HFF-Myc (cell line): ENCODE measurements around the gene FSTL4.

Experiments used
- DNase-seq: peaks from one replicate; pipeline ENCODE4 v3.0.0-alpha.2; 2011; ENCODE audit warnings: low read depth; ENCODE audit errors: extremely low read depth
- H3K4me3 ChIP-seq: replicated peaks from 2 replicates; pipeline ENCODE4 v1.5.1; 2011; ENCODE audit warnings: low read depth, mild to moderate bottlenecking, control low read depth, low read length
- TF ChIP-seq, protein P1 (sequence below): IDR thresholded peaks from 2 replicates; pipeline ENCODE4 v1.5.1; 2012; ENCODE audit warnings: mild to moderate bottlenecking, low read depth, low read length, control low read depth; ENCODE audit errors: missing control alignments

FSTL4 gene

DNA sequence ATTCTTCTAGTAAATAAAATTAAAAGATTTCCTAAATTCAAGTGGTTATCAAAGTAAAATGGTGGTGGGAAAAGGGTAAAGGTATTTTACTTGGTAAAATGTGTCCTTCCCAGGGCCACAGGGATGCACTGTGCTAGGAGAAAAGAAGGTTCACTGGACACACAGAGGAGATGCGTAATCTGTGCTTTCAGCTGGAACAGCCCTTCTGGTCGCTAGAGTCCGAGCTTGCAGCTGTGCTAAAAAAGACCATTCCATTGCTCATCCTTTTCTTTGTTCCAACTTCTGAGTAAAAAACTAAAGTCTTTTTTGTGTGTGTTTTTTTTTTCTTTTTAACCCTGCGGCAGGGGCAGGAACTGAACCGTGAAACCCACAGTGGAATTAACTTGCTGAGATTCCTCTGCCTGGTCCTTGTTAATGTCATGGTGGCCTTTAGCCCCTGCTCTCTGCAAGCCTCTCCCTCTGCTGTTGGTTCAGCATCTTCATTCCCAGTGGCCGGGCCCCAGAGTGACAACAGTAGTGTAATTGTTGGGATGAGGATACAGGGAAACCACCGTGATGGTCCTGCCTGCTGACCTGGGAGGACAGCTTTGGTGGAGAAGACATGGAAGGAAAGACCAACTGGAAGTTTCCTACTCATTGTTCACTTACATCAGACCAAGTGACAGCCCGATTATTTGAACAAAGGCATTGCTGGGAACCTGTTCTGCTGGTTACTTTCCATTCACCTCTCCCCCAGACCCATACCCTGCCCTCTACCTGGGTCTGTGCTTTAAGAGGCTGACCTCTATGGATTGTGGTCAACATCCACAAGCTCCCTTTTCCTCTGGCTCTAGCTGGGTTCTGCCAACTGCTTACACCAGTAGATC, 31.9 kb upstream of the FSTL4 start:
- TF ChIP-seq, protein P1, sequence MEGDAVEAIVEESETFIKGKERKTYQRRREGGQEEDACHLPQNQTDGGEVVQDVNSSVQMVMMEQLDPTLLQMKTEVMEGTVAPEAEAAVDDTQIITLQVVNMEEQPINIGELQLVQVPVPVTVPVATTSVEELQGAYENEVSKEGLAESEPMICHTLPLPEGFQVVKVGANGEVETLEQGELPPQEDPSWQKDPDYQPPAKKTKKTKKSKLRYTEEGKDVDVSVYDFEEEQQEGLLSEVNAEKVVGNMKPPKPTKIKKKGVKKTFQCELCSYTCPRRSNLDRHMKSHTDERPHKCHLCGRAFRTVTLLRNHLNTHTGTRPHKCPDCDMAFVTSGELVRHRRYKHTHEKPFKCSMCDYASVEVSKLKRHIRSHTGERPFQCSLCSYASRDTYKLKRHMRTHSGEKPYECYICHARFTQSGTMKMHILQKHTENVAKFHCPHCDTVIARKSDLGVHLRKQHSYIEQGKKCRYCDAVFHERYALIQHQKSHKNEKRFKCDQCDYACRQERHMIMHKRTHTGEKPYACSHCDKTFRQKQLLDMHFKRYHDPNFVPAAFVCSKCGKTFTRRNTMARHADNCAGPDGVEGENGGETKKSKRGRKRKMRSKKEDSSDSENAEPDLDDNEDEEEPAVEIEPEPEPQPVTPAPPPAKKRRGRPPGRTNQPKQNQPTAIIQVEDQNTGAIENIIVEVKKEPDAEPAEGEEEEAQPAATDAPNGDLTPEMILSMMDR = no peak
- no peak overlapping the region for H3K4me3 ChIP-seq
- no peak for DNase-seq

DNA sequence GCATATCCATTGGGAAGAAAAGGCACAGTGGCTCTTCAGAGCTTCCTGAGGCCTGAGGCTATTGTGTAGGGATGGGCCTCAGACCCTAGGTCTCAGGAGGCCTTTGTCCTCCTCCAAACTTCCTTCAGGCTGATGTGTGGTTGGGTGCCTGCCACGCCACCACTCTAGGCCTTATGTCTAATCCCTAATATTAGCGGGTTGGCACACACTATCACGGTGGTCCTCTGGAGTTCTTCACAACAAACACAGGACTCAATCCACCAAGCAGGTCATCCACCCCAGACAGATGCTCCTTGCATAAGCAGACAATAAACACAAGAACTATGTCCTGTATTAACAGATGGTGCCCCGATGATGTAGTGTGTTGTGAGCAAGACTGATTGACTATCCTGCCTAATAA, 31.0 kb upstream of the FSTL4 start:
- no peak for DNase-seq
- TF ChIP-seq, protein P1 = no peak
- H3K4me3 ChIP-seq = no peak overlapping the region

DNA sequence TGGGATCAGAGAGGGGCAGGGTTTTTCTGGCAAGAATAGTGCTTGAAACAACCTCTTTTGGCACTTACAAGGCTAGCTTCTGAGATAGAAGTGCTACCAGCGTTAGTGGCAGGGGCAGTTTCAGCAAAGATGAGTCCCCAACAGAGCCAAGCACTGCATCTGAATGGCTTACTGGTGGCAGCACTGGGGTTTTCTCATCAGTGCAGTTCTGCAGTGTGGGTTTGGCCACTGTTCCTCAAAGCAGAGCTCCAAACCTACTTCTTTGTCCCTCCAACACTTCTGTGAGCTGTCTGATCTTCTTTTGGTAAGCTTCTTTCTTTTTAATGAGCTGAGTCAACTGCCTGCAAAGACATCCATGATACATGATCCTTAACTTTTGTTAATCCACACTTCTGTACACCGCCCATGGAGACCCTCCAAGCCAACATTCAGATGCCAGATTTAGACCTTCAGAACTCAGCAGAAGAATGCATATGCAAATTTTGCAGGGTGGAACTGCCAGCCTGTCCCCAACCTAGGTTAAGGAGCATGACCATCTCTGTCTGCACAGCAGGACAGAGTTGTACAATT, 29.9 kb upstream of the FSTL4 start:
- TF ChIP-seq, protein P1 = no peak
- H3K4me3 ChIP-seq = no peak overlapping the region
- no peak for DNase-seq

DNA sequence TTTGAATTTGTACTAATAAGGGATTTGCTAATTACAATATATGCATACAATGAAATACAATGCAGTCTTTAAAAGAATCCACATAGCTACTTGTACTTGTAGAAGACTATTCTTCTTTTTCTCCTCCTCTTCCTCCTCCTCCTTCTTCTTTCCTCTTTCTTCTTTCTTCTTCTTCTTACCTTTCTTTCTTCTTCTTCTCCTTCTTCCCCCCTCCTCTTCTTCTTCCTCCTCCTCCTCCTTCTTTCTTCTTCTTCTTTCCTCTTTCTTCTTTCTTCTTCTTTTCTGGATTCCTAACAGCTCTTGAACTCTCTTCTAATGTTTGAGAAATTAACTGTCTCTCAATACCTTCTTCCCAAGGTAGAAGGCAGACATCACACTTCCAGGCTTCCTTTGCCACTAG, 29.3 kb upstream of the FSTL4 start:
- no peak overlapping the region for H3K4me3 ChIP-seq
- no peak for DNase-seq
- TF ChIP-seq, protein P1 = no peak

DNA sequence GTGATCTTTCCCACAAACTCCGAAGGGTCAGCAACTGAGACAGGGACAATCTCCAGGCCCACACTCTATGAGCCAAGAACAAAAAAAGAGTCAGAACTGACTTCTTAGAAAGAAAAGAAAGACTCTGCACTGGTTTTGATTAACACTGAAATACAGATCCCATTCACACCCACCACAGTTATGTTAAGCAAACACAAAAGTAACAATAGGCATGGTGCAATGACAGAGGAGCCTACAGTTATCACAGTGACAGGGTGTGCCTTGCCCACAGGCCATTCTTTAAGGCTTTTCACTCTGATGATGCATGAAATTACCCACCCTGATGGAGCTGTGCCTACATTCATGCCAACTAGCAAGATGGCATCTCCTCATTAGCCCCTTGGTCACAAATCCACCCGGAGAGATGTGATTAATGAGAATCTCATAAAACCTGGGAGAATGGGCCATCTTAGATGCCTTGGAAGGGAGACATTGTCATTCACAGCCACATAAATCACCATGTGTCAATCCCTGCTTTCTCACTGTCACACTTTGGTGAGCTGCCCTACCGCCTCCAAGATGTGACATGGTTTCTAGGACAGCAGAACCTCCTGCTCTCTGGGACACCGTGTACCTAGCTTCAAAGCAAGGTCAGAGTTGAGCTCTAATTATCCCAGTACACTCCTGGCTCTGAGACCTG, 27.6 kb upstream of the FSTL4 start:
- no peak for DNase-seq
- no peak overlapping the region for H3K4me3 ChIP-seq
- TF ChIP-seq, protein P1 = no peak

DNA sequence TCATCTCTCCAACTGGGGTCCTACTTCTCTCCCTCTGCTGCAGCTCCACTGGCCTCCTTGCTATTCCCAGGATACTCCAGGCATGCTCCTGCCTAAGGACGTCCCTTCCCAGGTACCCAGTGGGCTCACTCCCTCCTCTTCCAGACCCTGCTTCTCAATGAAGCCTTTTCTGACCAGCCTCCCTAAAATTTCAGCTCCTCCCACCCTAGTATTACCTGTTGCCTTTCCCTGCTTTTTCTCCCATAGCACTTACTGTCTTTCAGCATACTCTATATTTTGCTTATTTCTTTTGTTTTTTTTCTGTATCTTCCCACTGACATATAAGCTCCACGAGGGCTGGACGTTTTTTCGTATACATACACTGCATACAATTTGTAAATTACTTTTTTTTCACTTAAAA, 26.1 kb upstream of the FSTL4 start:
- DNase-seq = no peak
- TF ChIP-seq, protein P1 = no peak
- H3K4me3 ChIP-seq = no peak overlapping the region
